SK-N-SH (cell line): Measurements from ENCODE around the gene C1QL1.

ENCODE experiments used
- ELF1 ChIP-seq: IDR thresholded peaks from 2 replicates; pipeline ENCODE4 v1.4.0; 2012
- EZH2phosphoT487 ChIP-seq: fragments of 200-600 bp; sonication (generic); IDR thresholded peaks from 2 replicates; pipeline ENCODE4 v1.6.1; 2017; ENCODE audit warnings: low read depth, mixed run types, mild to moderate bottlenecking, antibody characterized with exemption, moderate library complexity, borderline replicate concordance
- GABPA ChIP-seq: IDR thresholded peaks from 2 replicates; pipeline ENCODE4 v1.4.0; 2012; ENCODE audit warnings: low read depth, mild to moderate bottlenecking
- GATA2 ChIP-seq: sonication (generic); formaldehyde crosslinking; IDR thresholded peaks from 2 replicates; pipeline ENCODE4 v1.5.0; 2020; ENCODE audit warnings: mild to moderate bottlenecking, missing genetic modification reagents
- JUND ChIP-seq: IDR thresholded peaks from 2 replicates; pipeline ENCODE4 v1.4.0; 2012
- MXI1 ChIP-seq: IDR thresholded peaks from 2 replicates; pipeline ENCODE4 v1.6.1; 2012; ENCODE audit warnings: mild to moderate bottlenecking, low read depth, low read length, improper control_type of control experiment
- TAF1 ChIP-seq: IDR thresholded peaks from 2 replicates; pipeline ENCODE4 v1.6.1; 2012; ENCODE audit warnings: low read depth, mild to moderate bottlenecking, low read length, moderate library complexity, borderline replicate concordance
- TF ChIP-seq, protein P1 (sequence below): fragments of 200-600 bp; sonication (generic); IDR thresholded peaks from 2 replicates; pipeline ENCODE4 v1.6.1; 2017; ENCODE audit warnings: antibody characterized with exemption, mild to moderate bottlenecking, moderate library complexity

DNA sequence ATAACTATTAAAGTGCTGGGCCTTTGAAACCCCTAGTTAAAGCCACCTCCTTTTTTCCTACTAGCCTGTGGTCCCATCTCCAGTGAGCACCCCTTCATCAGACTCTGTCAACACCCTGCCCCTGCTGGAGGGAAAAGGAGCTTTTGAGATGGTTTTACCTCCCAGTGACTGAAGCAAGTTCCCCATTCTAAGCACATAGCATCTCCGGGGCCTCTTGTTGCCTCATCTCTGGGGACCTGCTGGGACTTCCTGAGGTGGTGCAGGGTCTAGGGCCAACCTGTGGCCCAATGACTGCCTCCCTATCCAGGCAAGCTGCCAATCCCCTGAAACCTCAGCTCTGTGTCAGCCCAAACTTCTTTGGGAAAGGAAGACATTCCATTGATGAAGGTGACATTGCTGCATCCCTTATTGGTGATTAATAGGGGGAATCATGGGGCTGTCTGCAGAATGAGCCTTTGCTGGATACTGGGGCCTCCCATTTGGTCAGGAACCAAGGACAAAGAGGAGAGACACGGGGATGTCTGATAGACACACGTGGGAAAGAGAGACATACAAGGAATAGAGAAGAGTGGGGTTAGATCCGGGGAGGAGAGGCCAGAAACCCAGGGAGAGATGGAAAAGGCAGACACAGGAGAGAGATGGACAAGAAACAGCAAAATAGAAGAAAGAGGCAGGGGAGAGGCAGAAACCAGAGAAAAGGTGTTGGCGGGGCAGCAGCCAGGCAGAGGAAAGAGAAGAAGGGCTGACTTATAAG lies 2.4 kb downstream of the C1QL1 start:
- TF ChIP-seq, protein P1, sequence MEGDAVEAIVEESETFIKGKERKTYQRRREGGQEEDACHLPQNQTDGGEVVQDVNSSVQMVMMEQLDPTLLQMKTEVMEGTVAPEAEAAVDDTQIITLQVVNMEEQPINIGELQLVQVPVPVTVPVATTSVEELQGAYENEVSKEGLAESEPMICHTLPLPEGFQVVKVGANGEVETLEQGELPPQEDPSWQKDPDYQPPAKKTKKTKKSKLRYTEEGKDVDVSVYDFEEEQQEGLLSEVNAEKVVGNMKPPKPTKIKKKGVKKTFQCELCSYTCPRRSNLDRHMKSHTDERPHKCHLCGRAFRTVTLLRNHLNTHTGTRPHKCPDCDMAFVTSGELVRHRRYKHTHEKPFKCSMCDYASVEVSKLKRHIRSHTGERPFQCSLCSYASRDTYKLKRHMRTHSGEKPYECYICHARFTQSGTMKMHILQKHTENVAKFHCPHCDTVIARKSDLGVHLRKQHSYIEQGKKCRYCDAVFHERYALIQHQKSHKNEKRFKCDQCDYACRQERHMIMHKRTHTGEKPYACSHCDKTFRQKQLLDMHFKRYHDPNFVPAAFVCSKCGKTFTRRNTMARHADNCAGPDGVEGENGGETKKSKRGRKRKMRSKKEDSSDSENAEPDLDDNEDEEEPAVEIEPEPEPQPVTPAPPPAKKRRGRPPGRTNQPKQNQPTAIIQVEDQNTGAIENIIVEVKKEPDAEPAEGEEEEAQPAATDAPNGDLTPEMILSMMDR = no peak
- TF ChIP-seq TAF1 (no peak), JUND (no peak), GABPA (no peak), ELF1 (no peak), MXI1 (no peak), EZH2phosphoT487 (no peak), GATA2 (CRISPR knock-in tag) (no peak)
